ENCODE data around the gene RSBN1L.
A peak's percentile ranks its signal among the peaks of the same experiment; 100 is the strongest.

The RSBN1L gene

DNA sequence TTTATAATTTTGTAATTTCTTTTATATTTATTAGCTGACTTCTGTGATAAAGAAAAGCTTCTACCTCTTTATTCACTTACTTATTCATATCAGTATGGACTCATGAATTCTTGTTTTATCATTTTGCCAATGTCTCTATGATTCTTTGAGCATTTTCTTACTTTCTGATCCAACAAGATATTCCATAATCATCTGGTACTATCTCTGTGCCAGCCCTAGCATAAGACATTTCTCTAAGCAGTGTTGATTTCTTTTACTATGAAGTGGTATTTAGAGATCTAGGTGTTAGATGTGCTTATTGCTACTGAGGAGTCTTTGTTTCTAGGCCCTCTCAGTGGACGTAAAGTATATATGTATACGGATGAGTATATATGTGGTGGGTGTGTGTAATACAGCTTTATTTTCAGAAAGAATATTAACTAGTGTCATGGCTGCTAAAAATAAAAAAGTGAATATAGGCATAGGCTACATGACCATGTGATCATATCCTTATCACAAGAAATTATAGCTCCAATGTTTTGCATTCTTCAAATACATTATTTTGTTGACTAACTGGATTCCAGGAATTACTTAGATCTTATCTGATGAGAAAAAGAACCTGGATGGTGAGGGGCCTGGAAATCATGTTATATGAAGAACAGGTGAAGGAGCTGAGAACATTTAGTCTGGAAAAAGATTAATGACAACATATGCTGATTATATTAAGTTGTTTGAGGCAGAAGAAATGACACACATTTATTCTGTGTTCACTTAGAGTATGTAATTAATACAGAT, 115.4 kb downstream of the RSBN1L start:
- no peak for DNase-seq

DNA sequence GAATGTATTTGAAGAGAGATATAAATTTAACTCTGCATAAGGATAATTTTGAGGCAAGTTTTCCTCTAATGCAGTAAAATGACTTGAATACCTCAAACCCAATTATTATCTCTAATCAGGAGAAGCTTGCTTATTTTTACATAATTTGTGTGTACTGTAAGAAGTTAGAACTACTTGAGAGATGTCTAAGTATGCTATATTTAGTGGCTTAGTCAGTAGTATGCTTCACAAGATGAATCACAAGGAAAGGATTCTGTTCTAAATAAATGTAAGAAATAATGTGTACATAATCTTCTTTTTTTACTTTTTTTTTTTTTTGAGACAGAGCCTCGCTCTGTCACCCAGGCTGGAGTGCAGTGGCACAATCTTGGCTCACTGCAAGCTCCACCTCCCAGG, 116.0 kb downstream of the RSBN1L start:
- no peak for DNase-seq

DNA sequence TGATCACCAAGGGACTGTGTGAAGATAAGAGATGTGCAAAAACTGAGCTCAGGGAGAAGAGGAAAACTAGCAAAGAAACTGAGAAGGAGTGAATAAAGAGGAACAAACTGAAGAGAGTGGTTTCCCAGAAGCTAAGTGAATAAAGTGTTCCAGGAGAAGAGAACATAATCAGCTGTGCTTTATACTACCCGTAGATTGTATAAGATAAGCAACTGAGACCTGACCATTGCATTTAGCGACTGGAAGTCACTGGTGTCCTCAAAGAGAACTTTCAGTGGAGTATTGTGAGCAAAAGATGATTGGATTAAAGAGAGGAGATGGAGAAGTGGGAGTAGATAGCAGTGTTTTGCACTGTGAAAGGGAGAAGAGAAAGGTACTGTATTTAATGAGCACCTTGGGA, 116.9 kb downstream of the RSBN1L start:
- no peak for DNase-seq

- no peak for DNase-seq
These were observed 122.8 kb downstream of the RSBN1L start for GRCh38 chr7:77819021-77819420.

DNA sequence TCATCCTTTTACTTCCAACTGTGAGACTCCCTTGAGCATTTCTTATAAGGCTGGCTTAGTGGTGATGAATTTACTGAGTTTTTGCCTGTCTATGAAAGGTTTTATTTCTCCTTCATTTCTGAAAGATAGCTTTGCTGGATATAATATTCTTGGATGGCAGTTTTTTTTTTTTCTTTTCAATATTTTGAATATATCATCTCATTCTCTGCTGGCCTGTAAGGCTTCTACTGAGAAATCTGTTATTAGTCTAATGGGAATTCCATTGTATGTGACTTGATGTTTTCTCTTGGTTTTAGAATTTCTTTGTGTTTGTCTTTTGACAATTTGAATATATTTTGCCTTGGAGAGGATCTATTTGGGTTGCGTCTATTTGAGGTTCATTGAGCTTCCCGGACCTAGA, 124.7 kb downstream of the RSBN1L start:
- DNase-seq = no peak

DNA sequence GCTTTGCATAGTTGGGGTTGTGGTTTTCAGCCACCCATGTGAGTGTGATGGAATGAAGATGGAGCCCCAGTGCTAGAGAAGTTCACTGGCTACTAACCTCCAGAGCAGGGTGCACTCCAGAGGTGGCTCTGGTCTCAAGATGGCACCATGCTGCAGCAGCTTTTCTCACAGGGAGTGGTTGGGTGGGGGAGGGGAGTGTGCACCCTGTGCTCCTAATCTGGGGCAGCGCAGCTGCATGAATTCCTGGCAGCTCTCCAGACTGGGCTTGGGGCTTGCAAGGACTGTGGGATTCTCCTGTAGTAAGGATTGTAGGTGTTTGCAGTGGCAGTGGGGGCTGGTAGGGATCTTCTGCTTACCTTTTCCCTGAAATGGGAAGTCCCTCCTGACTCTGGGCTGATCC, 126.0 kb downstream of the RSBN1L start:
- no peak for DNase-seq

DNA sequence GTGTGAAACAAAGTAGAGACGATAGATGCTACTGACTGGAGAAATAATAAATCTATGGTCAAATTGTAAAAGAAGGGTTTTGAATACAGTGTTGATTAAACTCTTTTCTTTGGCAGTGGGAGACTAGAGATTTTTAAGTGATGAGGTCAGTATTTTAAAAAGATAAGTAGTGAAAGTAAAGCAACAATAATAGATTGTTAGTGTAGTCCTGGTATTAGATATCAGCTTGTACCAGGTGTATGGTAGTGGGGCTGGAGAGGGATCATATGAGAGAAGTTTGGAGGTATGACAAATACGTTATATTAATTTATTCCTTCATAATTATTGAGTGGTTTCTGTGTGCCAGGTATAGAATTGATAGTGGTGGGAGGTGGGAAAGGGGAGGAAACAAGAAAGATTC, 127.5 kb downstream of the RSBN1L start:
- no peak for DNase-seq

- DNase-seq = no peak
These were observed 128.4 kb downstream of the RSBN1L start for GRCh38 chr7:77824636-77825035.

DNA sequence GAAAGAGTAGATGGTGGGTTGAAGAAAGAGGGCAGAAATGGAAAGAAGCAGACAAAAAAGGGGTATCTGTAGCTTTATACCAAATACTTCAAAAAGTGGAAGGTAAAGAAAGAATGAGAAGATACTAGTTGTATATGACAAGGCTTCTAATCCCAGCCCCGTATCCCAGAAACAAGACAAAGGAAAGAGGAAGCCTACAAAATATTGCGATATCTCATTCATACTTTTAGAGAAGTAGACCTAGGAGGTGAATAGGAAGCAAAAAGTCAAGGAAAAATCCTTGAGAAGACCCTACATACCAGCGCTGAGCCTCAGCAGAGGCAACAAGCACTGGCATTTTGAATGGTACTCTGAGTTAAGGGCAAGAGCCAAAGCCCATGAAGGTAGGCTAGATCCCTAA, 128.9 kb downstream of the RSBN1L start:
- no peak for DNase-seq

GRCh38 chr7:77826300-77826699, 130.0 kb downstream of the RSBN1L start:
- DNase-seq = peak in 1 of 2 experiments; percentile 44

DNA sequence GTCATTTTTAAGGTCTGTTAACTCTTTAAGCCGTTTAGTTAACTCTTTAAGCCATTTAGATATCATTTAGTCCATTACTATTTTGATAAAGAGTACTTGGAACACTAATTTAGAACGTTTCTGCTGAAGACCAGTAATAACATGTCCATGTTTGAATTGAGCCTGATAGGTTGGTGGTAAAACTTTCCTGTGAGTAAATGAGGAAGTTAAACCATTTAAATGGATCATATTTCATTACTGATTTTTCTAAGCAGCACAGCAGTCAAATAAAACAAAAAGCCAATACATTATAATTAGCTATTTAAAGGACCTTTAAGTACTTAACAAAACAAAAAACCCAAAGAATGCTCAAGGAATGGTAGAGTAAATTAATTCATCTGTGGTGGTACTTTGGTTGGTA, 131.7 kb downstream of the RSBN1L start:
- DNase-seq = no peak

- no peak for DNase-seq
These were observed 134.5 kb downstream of the RSBN1L start for GRCh38 chr7:77830649-77831355.

DNA sequence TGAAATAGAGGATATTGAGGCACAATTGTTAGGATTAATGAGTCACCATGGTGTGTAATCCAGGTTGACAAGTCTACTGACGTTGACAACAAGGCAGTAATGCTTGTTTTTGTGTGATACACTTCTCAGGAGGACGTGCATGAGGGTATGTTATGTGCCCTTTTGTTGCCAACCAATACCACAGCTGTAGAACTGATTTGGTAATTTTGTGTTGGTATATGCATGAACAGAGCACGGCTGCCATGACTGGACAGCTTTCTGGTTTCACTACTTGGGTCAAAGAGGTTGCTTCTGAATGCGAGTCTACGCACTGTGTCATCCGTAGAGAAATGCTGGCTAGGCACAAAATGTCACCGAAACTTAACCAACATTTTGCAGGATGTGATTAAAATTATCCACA, 135.2 kb downstream of the RSBN1L start:
- no peak for DNase-seq

DNA sequence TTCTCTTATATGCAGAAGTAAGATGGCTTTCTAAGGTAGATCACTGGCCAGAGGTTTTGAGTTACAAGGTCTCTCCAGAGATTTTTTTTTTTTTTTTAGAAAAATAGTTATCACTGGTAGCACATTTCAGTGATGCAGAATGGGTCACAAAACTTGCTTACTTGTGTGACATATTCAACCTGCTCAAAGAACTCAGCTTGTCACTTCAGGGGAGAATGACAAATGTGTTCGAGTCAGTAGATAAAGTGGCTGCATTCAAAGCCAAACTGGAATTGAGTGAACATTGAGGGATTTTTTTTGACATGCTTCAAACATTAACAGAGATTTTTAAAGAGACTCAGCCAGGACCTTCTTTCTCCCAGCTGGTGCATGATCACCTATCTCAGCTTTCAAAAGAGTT, 135.7 kb downstream of the RSBN1L start:
- no peak for DNase-seq

All from NCI-H1930 (cell line).